Endothelial cell of umbilical vein (primary cell): Measurements from ENCODE around the gene DNAH6. TPM values are rescaled to one million over a fixed set of nuclear protein-coding genes. Genes with fewer than 3 reads are reported as not detected.

Experiments
- BruUV-seq: library from RNA; stranded (reverse); fragments of 400-500 nt; replicated peaks from 2 replicates; lab custom pipeline; 2021; lab: Mats Ljungman, UMichigan
- CTCF ChIA-PET: fragments of 300-600, 350-600 bp; sonication (Branson Sonifier 250); formaldehyde crosslinking; loops from one replicate; lab custom pipeline; 2021; ENCODE audit warnings: antibody characterized with exemption, inconsistent platforms; lab: Charles Lee
- POLR2A ChIA-PET: fragments of 300-600, 350-600 bp; sonication (Branson Sonifier 250); formaldehyde crosslinking; loops from one replicate; lab custom pipeline; 2021; ENCODE audit warnings: antibody characterized with exemption, inconsistent platforms; lab: Charles Lee
- DNase-seq: peaks from one replicate; pipeline ENCODE4 v3.0.0-alpha.2; 2011; ENCODE audit warnings: low read depth, low spot score
- FAIRE-seq: peaks from 2 replicates; lab custom pipeline; 2011; peaks lifted over from hg19 to GRCh38; lab: Jason Lieb, UNC
- H2AFZ ChIP-seq: 2 replicates; pipeline ENCODE4 v1.6.0; 2012; ENCODE audit warnings: low read depth, low read length, control low read depth, inconsistent platforms
- H3K27ac ChIP-seq: 2 replicates; pipeline ENCODE4 v1.5.1; 2011; ENCODE audit warnings: low read depth, mild to moderate bottlenecking, control low read depth, low read length, moderate library complexity; ENCODE audit not compliant: insufficient read depth
- H3K27me3 ChIP-seq, 2 experiments: 2 replicates each; pipeline versions ENCODE4 v1.6.0 to v1.6.1; 2011; ENCODE audit warnings: low read length in 2 of 2, mixed read lengths in 1 of 2; ENCODE audit not compliant: control insufficient read depth in 2 of 2, insufficient read depth in 2 of 2
- H3K36me3 ChIP-seq, 2 experiments: 2 replicates in 1 of 2; 3 replicates in 1 of 2; pipeline ENCODE4 v1.5.1; 2011; ENCODE audit warnings: low read length in 2 of 2, mild to moderate bottlenecking in 1 of 2, moderate library complexity in 1 of 2; ENCODE audit not compliant: control insufficient read depth in 2 of 2, insufficient read depth in 2 of 2; ENCODE audit errors: extremely low read depth in 1 of 2
- H3K4me1 ChIP-seq: 3 replicates; pipeline ENCODE4 v1.5.1; 2011; ENCODE audit warnings: mild to moderate bottlenecking, low read length; ENCODE audit not compliant: control insufficient read depth, insufficient read depth; ENCODE audit errors: extremely low read depth
- H3K4me2 ChIP-seq: 2 replicates; pipeline ENCODE4 v1.6.1; 2011; ENCODE audit warnings: low read length, control low read depth, mixed read lengths; ENCODE audit not compliant: insufficient read depth
- H3K4me3 ChIP-seq, 3 experiments: fragments of 200-600 bp in 1 of 3; sonication (generic), shearing (Covaris generic) in 1 of 3; replicated peaks in 1 of 3; 2 replicates each; pipeline ENCODE4 v1.5.1; 2011 to 2016; ENCODE audit warnings: control low read depth in 3 of 3, low read length in 3 of 3, mild to moderate bottlenecking in 2 of 3, inconsistent platforms in 1 of 3, low read depth in 1 of 3, moderate library complexity in 1 of 3; ENCODE audit not compliant: insufficient read depth in 1 of 3
- H3K79me2 ChIP-seq: 2 replicates; pipeline ENCODE4 v1.6.0; 2012; ENCODE audit warnings: low read length, inconsistent platforms; ENCODE audit not compliant: control insufficient read depth, insufficient read depth
- H3K9ac ChIP-seq: replicated peaks from 2 replicates; pipeline ENCODE3; 2011; ENCODE audit warnings: low read length, control low read depth; ENCODE audit not compliant: insufficient read depth; ENCODE audit errors: extremely low read depth
- H3K9me1 ChIP-seq: replicated peaks from 3 replicates; pipeline ENCODE4 v1.6.0; 2011; ENCODE audit warnings: mild to moderate bottlenecking, low read length; ENCODE audit not compliant: control insufficient read depth, insufficient read depth; ENCODE audit errors: extremely low read depth
- H3K9me3 ChIP-seq: replicated peaks from 2 replicates; pipeline ENCODE4 v1.5.1; 2012; ENCODE audit warnings: low read length, inconsistent platforms; ENCODE audit not compliant: control insufficient read depth, insufficient read depth
- H4K20me1 ChIP-seq: replicated peaks from 2 replicates; pipeline ENCODE3; 2011; ENCODE audit warnings: mild to moderate bottlenecking, low read length; ENCODE audit not compliant: control insufficient read depth, insufficient read depth; ENCODE audit errors: extremely low read depth
- CTCF ChIP-seq, 2 donors: IDR thresholded peaks; 1 replicate in 1 of 2; 2 replicates in 1 of 2; pipeline ENCODE4 v1.5.1; 2011; ENCODE audit warnings: low read length in 2 of 2, mild to moderate bottlenecking in 2 of 2, moderate library complexity in 2 of 2, control low read depth in 1 of 2, inconsistent platforms in 1 of 2, low read depth in 1 of 2; ENCODE audit not compliant: insufficient read depth in 1 of 2; ENCODE audit errors: extremely low read depth in 1 of 2
- EZH2 ChIP-seq: IDR thresholded peaks from 2 replicates; pipeline ENCODE4 v1.6.1; 2012; ENCODE audit warnings: borderline replicate concordance, low read depth, mild to moderate bottlenecking, moderate library complexity, low read length, inconsistent platforms; ENCODE audit not compliant: severe bottlenecking
- FOS ChIP-seq: IDR thresholded peaks from 2 replicates; pipeline ENCODE4 v1.6.1; 2011; ENCODE audit warnings: mild to moderate bottlenecking, low read length, moderate library complexity, borderline replicate concordance; ENCODE audit not compliant: insufficient read depth
- GATA2 ChIP-seq: IDR thresholded peaks from 2 replicates; pipeline ENCODE4 v1.7.0; 2011; ENCODE audit warnings: low read depth, mild to moderate bottlenecking, moderate library complexity, mixed read lengths, low read length; ENCODE audit not compliant: insufficient read length, insufficient read depth
- JUN ChIP-seq: IDR thresholded peaks from 2 replicates; pipeline ENCODE4 v1.6.1; 2011; ENCODE audit warnings: borderline replicate concordance, low read depth; ENCODE audit not compliant: insufficient read length, insufficient read depth
- MAX ChIP-seq: IDR thresholded peaks from 2 replicates; pipeline ENCODE4 v1.6.1; 2011; ENCODE audit not compliant: insufficient read depth, insufficient read length
- MYC ChIP-seq: IDR thresholded peaks from one replicate; pipeline ENCODE4 v1.6.1; 2011; ENCODE audit warnings: mild to moderate bottlenecking, low read depth, low read length
- POLR2A ChIP-seq: IDR thresholded peaks from 2 replicates; pipeline ENCODE4 v1.6.1; 2012; ENCODE audit warnings: low read depth, mild to moderate bottlenecking, control low read depth, low read length
- POLR2AphosphoS5 ChIP-seq: IDR thresholded peaks from 2 replicates; pipeline ENCODE4 v1.6.1; 2012; ENCODE audit warnings: low read depth, mild to moderate bottlenecking, control low read depth, low read length, moderate library complexity; ENCODE audit not compliant: insufficient read depth
- dilution Hi-C: fragments of 300-500 bp; cut with MboI; formaldehyde crosslinking; loops from one replicate; pipeline ENCODE4 v1.15.0; 2019; ENCODE audit warnings: low sequenced_read_pairs; ENCODE audit not compliant: extremely low pct_ligation_motif_present
- intact Hi-C: fragments of 100-400 bp; cut with micrococcal nuclease; formaldehyde crosslinking; loops from one replicate; pipeline ENCODE4 v1.10.0; 2022
- polyA plus RNA-seq, 4 experiments: library from polyadenylated mRNA; depleted of rRNA in 3 of 4; stranded (reverse) in 3 of 4; unstranded in 1 of 4; fragments of >200 nt; gene quantifications; 2 replicates each; pipeline versions ENCODE4 v1.2.1 to v1.2.3, GENCODE V29; 2011 to 2012; ENCODE audit warnings: missing spikeins in 1 of 4
- total RNA-seq: library from RNA; stranded (reverse); gene quantifications from 2 replicates; pipeline ENCODE4 v1.2.3, GENCODE V29; 2021

Gene DNAH6
- total and polyA plus RNA-seq, 2 donors (not counting 3 experiments of a cell fraction or from before 2014, with no cell fraction given) = 0.24 TPM; not detected in 1

- DNase-seq = no peak
- ChIA-PET CTCF (no interaction called here), POLR2A (no interaction called here)
- no TSS peak for BruUV-seq
- H2AFZ ChIP-seq = no peak overlapping the region
- H3K4me2 ChIP-seq = no peak overlapping the region
- H3K79me2 ChIP-seq = no peaks in the 10 kb centered on the region
- dilution Hi-C loops (no loop called here), intact Hi-C loops (no loop called here)
- H3K4me3 ChIP-seq = no peak overlapping the region
- H4K20me1 ChIP-seq = no peaks in the 10 kb centered on the region
- no peak for FAIRE-seq
- TF ChIP-seq MYC = no peak
- TF ChIP-seq POLR2A = no peak
- no peaks in the 10 kb centered on the region for H3K9me3 ChIP-seq
- peaks cover 4 to 13% of the 10 kb centered on the region in 2 experiments for H3K27me3 ChIP-seq
- no peaks in the 10 kb centered on the region for H3K4me1 ChIP-seq
- no peak overlapping the region for H3K9ac ChIP-seq
- H3K36me3 ChIP-seq = no peaks in the 10 kb centered on the region
- H3K27ac ChIP-seq = no peak overlapping the region
- H3K9me1 ChIP-seq = no peaks in the 10 kb centered on the region
These were observed 138.1 kb downstream of the DNAH6 start for GRCh38 chr2:84654414-84654813.

GRCh38 chr2:84669122-84669521, 152.8 kb downstream of the DNAH6 start:
- Histone ChIP-seq H3K9me1 (no peaks in the 10 kb centered on the region), H3K9ac (no peak overlapping the region), H2AFZ (no peak overlapping the region), H3K4me2 (no peak overlapping the region), H4K20me1 (no peaks in the 10 kb centered on the region), H3K9me3 (no peaks in the 10 kb centered on the region), H3K27me3 (no peaks in the 10 kb centered on the region), H3K27ac (no peak overlapping the region), H3K4me1 (no peaks in the 10 kb centered on the region), H3K4me3 (no peak overlapping the region), H3K36me3 (no peaks in the 10 kb centered on the region), H3K79me2 (no peaks in the 10 kb centered on the region)
- FAIRE-seq = no peak
- BruUV-seq = no TSS peak
- CTCF ChIA-PET = no interaction called here
- POLR2A ChIA-PET = no interaction called here
- dilution Hi-C loops (no loop called here), intact Hi-C loops (no loop called here)
- no peak for DNase-seq
- TF ChIP-seq MYC (no peak), FOS (no peak), EZH2 (no peak), POLR2AphosphoS5 (no peak), JUN (no peak), CTCF (IDR thresholded peaks at IDR 0.05; ENCODE audit: extremely low read depth in 1 of 2, insufficient read depth in 1 of 2, low read depth in 1 of 2, low read length in 2 of 2) (no peak), GATA2 (no peak), POLR2A (no peak), MAX (no peak)
